Prostate gland (tissue), 2 donors: Measurements from ENCODE around the gene MEPCE. TPM values are rescaled to one million over a fixed set of nuclear protein-coding genes. Genes with fewer than 3 reads are reported as not detected.
A peak's percentile ranks its signal among the peaks of the same experiment; 100 is the strongest.

Experiments used
- DNase-seq: peaks from one replicate; pipeline ENCODE4 v3.0.0-alpha.2; 2019; ENCODE audit warnings: low spot score
- H3K27ac ChIP-seq, 2 donors: fragments of 200-600 bp; sonication (generic); 2 replicates each; pipeline ENCODE4 v1.5.1; 2017 to 2019
- H3K27me3 ChIP-seq: fragments of 200-600 bp; sonication (generic); replicated peaks from 2 replicates; pipeline ENCODE4 v1.5.1; 2019; ENCODE audit not compliant: insufficient read depth
- H3K36me3 ChIP-seq, 2 donors: fragments of 200-600 bp; sonication (generic); 1 replicate in 1 of 2; 2 replicates in 1 of 2; pipeline versions ENCODE4 v1.5.1 to v1.8.1; 2017 to 2019
- H3K4me1 ChIP-seq: fragments of 200-600 bp; sonication (generic); replicated peaks from 2 replicates; pipeline ENCODE4 v1.5.1; 2019
- H3K4me3 ChIP-seq, 2 donors: fragments of 200-600 bp; sonication (generic); 2 replicates each; pipeline ENCODE4 v1.5.1; 2017 to 2019
- H3K9me3 ChIP-seq: fragments of 200-600 bp; sonication (generic); 2 replicates; pipeline ENCODE4 v1.5.1; 2017
- POLR2A ChIP-seq: fragments of 450-650 bp; IDR thresholded peaks from one replicate; pipeline ENCODE4 v1.6.1; 2016; ENCODE audit warnings: antibody characterized with exemption, mild to moderate bottlenecking
- POLR2AphosphoS5 ChIP-seq: sonication (generic); formaldehyde crosslinking; IDR thresholded peaks from one replicate; pipeline ENCODE4 v1.6.1; 2017; ENCODE audit warnings: antibody characterized with exemption
- WGBS: methylation state at CpG from one replicate; pipeline ENCODE4 v1.1.5; 2018; 5-methylcytosine and 5-hydroxymethylcytosine counted together
- intact Hi-C: fragments of 100-400 bp; cut with DNase I; formaldehyde crosslinking; loops from one replicate; pipeline ENCODE4 v1.14.2; 2022
- total RNA-seq, 2 donors: library from RNA; depleted of rRNA; stranded (reverse); fragments of >200 nt; gene quantifications; one replicate each; pipeline ENCODE4 v1.1.0, GENCODE V29; 2016
- TF ChIP-seq, protein P1 (sequence below), 4 experiments: fragments of 200-600 bp in 2 of 4; fragments of 450-650 bp in 2 of 4; sonication (generic) in 2 of 4; IDR thresholded peaks; 1 replicate in 3 of 4; 2 replicates in 1 of 4; pipeline ENCODE4 v1.5.1; 2016 to 2019; ENCODE audit warnings: antibody characterized with exemption in 4 of 4, mild to moderate bottlenecking in 2 of 4, moderate library complexity in 2 of 4

MEPCE gene
- total RNA-seq, 2 donors from 2014 or later: 24.2 to 62.8 TPM

DNA sequence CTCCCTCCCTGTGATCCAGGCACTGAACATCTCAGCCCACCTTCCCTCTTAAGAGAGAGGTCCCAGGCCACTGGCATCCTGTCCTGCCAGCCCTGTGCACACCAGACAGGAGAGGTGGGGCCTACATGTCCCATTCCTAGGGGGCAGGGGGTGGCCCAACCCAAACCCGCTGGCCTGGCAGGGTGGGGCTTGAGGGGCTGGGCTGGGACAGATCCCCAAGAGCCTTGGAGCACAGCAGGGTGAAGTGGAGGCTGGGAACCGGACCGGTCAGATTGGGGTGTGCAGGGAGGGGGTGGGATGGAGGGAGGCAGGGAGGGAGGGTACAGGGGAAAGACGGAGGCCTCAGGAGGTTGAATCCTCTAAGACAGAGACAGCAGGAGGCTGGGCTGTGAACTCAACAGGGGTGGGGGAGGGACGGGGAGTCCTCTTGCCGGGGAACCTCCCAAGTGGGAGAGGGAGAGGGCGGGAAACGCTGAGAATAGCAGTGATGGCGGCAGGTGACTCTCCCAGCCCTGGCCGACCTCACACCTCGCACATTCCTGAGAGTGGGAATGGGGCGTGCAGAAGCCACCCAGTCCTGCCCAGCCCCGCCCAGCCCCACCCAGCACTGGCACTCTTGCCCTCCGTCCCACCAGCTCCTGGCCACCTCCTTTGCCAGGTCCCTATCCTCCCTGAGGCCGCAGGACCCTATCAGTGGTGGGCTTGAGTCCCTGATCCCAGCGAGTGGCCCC is 42.7 kb downstream of the MEPCE start:
- intact Hi-C loops: loop anchor here (10.0 kb wide), 1 partner anchor 203 kb away; the partner anchor contains the start of gene GNB2
- no peaks in the 10 kb centered on the region for H3K36me3 ChIP-seq
- no peak overlapping the region for H3K4me3 ChIP-seq
- 60% methylated on average over 14 of the region's 16 CpGs for WGBS
- H3K27me3 ChIP-seq: no peaks in the 10 kb centered on the region
- TF ChIP-seq, protein P1, sequence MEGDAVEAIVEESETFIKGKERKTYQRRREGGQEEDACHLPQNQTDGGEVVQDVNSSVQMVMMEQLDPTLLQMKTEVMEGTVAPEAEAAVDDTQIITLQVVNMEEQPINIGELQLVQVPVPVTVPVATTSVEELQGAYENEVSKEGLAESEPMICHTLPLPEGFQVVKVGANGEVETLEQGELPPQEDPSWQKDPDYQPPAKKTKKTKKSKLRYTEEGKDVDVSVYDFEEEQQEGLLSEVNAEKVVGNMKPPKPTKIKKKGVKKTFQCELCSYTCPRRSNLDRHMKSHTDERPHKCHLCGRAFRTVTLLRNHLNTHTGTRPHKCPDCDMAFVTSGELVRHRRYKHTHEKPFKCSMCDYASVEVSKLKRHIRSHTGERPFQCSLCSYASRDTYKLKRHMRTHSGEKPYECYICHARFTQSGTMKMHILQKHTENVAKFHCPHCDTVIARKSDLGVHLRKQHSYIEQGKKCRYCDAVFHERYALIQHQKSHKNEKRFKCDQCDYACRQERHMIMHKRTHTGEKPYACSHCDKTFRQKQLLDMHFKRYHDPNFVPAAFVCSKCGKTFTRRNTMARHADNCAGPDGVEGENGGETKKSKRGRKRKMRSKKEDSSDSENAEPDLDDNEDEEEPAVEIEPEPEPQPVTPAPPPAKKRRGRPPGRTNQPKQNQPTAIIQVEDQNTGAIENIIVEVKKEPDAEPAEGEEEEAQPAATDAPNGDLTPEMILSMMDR (IDR thresholded peaks at IDR 0.05): no peak
- TF ChIP-seq POLR2A (no peak), POLR2AphosphoS5 (no peak)
- no peak for DNase-seq
- H3K9me3 ChIP-seq: no peaks in the 10 kb centered on the region
- peaks cover 30% of the 10 kb centered on the region for H3K4me1 ChIP-seq
- peak overlapping the region; percentile 51 to 55 for H3K27ac ChIP-seq

DNA sequence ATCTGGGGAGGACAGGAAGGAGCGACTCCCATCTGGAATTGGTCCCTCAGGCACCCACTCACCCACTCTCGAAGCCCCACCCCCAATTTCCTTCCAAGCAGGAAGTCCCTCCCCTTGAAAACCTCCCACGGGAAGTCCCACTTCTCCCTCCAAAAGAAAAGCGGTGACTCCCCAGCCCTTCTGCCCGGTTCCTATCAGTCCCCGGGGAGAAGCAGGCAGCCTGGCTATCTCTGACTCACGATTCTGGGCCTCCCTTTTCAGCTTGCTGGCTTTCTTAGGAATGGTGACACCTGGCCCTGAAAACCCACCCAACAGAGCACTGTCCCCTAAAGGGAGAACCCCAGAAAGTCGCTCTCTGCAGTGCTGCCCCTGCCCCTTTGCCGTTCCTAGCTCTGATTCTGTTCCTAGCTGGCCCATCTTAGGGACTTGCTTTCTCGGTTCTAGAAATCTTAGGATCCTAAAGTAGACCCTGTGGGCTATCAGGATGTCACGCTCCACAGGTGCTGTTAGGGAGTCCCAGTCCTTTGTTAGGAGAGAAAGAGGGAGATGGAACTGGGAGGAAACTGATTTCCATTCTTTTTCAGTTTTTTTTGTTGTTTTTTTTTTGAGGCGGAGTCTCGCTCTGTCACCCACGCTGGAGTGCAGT is 43.3 kb downstream of the MEPCE start:
- H3K27ac ChIP-seq: peak overlapping the region; percentile 51 to 55
- H3K4me3 ChIP-seq: no peak overlapping the region
- H3K4me1 ChIP-seq: peaks cover 30% of the 10 kb centered on the region
- intact Hi-C loops: loop anchor here (10.0 kb wide), 1 partner anchor 202 kb away; the partner anchor contains the start of gene GNB2
- WGBS: 62% methylated on average over 14 of the region's 14 CpGs
- no peaks in the 10 kb centered on the region for H3K27me3 ChIP-seq
- H3K36me3 ChIP-seq: no peaks in the 10 kb centered on the region
- DNase-seq: no peak
- no peaks in the 10 kb centered on the region for H3K9me3 ChIP-seq
- TF ChIP-seq POLR2AphosphoS5: no peak
- TF ChIP-seq, protein P1 (IDR thresholded peaks at IDR 0.05): no peak
- TF ChIP-seq POLR2A: no peak

DNA sequence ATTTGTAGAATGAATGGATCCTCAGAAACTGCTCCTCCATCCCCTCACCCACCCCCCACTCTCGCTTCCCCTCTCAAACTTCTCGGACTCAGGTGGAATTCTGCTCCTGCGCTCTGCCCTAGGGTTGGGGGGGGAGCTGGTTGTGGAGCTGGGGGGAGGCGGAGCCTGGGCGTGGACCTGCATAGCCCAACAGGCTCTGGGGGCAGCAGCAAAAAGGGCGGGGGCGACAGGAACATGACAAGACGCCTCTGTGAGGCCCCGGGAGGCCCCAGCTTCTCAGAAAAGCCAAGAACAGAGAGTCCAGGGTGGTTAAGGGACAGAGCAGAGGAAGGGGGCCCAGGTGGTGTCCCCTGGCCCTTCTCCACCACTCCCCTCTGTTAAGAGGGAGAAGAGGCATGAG is 45.9 kb downstream of the MEPCE start:
- peaks cover 26% of the 10 kb centered on the region for H3K4me1 ChIP-seq
- DNase-seq: no peak
- intact Hi-C loops: loop anchor here (10.0 kb wide), 1 partner anchor 199 kb away; the partner anchor contains the start of gene GNB2
- no peak for TF ChIP-seq POLR2AphosphoS5
- no peak for TF ChIP-seq POLR2A
- TF ChIP-seq, protein P1 (IDR thresholded peaks at IDR 0.05): no peak
- no peaks in the 10 kb centered on the region for H3K36me3 ChIP-seq
- H3K27me3 ChIP-seq: no peaks in the 10 kb centered on the region
- WGBS: 28% methylated on average over 9 of the region's 9 CpGs
- no peaks in the 10 kb centered on the region for H3K9me3 ChIP-seq
- peak overlapping the region; percentile 38 to 98 for H3K27ac ChIP-seq
- H3K4me3 ChIP-seq: peak overlapping the region in 1 of 2 donors; percentile 100

DNA sequence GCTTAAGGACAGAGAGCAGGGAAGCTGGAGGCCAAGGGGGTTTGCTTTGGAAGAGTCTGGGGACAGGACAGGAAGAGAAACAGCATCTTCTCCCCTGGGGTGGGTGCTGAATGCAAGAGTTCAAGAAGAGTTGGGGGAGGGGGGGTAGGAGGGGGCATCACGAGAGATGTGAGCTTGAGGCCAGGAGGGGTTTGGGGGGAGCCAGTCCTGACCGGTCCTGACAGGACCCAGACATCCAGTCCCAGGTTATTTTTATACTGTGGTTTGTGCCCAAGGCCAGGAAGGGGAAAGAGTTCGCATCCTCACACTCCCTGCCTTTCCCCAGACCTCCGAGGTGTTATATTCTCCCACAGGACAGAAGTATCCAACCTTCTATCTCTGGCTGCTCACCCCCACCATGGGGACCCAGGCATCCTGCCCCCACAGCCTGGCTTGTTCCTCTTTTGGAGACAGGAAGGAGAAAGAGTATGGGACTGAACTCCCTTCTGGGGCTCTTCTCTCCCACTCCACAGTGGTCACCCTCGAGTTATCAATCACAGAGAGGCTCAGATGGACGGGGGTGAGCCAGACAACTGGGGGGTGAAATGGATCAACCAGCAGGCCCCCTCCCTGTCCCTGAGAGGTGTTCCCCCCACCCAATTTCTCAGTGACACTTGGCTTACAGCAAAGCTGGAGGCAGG is 46.6 kb downstream of the MEPCE start:
- H3K36me3 ChIP-seq: no peaks in the 10 kb centered on the region
- TF ChIP-seq POLR2AphosphoS5 (no peak), POLR2A (no peak)
- TF ChIP-seq, protein P1 (IDR thresholded peaks at IDR 0.05): no peak
- H3K27ac ChIP-seq: peak overlapping the region; percentile 38 to 98
- intact Hi-C loops: loop anchor here (10.0 kb wide), 1 partner anchor 199 kb away; the partner anchor contains the start of gene GNB2
- WGBS: 10% methylated on average over 6 of the region's 6 CpGs
- H3K27me3 ChIP-seq: no peaks in the 10 kb centered on the region
- no peak for DNase-seq
- H3K4me3 ChIP-seq: peak overlapping the region; percentile 84 to 100
- H3K9me3 ChIP-seq: no peaks in the 10 kb centered on the region
- H3K4me1 ChIP-seq: peaks cover 26% of the 10 kb centered on the region
